ENCODE measurements around the gene KMT2B. TPM values are rescaled to one million over a fixed set of nuclear protein-coding genes. Genes with fewer than 3 reads are reported as not detected.

The KMT2B gene
- total RNA-seq = 6.5 and 6.8 TPM in 2 replicates

- H3K9me3 ChIP-seq (ENCODE audit: low read depth, low read length) = no peaks in the 10 kb centered on the region
- peak; percentile 100 for DNase-seq (ENCODE audit: insufficient read length, low spot score, missing footprints)
- H3K79me2 ChIP-seq (ENCODE audit: insufficient read depth, low read length) = peaks cover 47% of the 10 kb centered on the region
Observed at GRCh38 chr19:35717665-35718344, at the start of gene KMT2B. TSS of gene KMT2B (plus strand) at chr19:35718003. CDS start at chr19:35718019, 16 bp downstream.

GRCh38 chr19:35669566-35669965 is 48.2 kb upstream of the KMT2B start:
- H3K4me2 ChIP-seq (ENCODE audit: insufficient read depth, low read length) = no peak overlapping the region
- H2AFZ ChIP-seq (ENCODE audit: low read length) = no peak overlapping the region
- H3K4me1 ChIP-seq (ENCODE audit: insufficient read depth, low read length) = no peaks in the 10 kb centered on the region
- H4K20me1 ChIP-seq (ENCODE audit: insufficient read depth, low read length) = no peaks in the 10 kb centered on the region
- DNase-seq (ENCODE audit: insufficient read length, low spot score, missing footprints) = no peak
- H3K79me2 ChIP-seq (ENCODE audit: insufficient read depth, low read length) = no peaks in the 10 kb centered on the region
- no peaks in the 10 kb centered on the region for H3K9me3 ChIP-seq (ENCODE audit: low read depth, low read length)
- no peaks in the 10 kb centered on the region for H3K36me3 ChIP-seq (ENCODE audit: insufficient read depth, low read length)
- no peak for TF ChIP-seq CTCF (IDR thresholded peaks at IDR 0.05; ENCODE audit: extremely low read depth, low read depth, low read length)
- peaks cover 2% of the 10 kb centered on the region for H3K27me3 ChIP-seq (ENCODE audit: insufficient read depth, low read length)
- no peak overlapping the region for H3K4me3 ChIP-seq (ENCODE audit: insufficient read depth, low read length)
- no peak overlapping the region for H3K27ac ChIP-seq (ENCODE audit: low read depth, low read length)

More at GRCh38 chr19:35717665-35718344, at the start of gene KMT2B:
- peak within 1 kb of the TSS; percentile 89 for H3K4me2 ChIP-seq (ENCODE audit: insufficient read depth, low read length)
- H3K4me1 ChIP-seq (ENCODE audit: insufficient read depth, low read length) = peaks cover 17% of the 10 kb centered on the region
- H3K27ac ChIP-seq (ENCODE audit: low read depth, low read length) = peak within 1 kb of the TSS; percentile 56
- H2AFZ ChIP-seq (ENCODE audit: low read length) = peak within 1 kb of the TSS; percentile 96
- peaks cover 25% of the 10 kb centered on the region for H4K20me1 ChIP-seq (ENCODE audit: insufficient read depth, low read length)
- TF ChIP-seq CTCF (IDR thresholded peaks at IDR 0.05; ENCODE audit: extremely low read depth, low read depth, low read length) = no peak
- H3K4me3 ChIP-seq (ENCODE audit: insufficient read depth, low read length) = peak within 1 kb of the TSS; percentile 90
- peaks cover 20% of the 10 kb centered on the region for H3K36me3 ChIP-seq (ENCODE audit: insufficient read depth, low read length)
- no peaks in the 10 kb centered on the region for H3K27me3 ChIP-seq (ENCODE audit: insufficient read depth, low read length)

- Histone ChIP-seq H3K27me3 (ENCODE audit: insufficient read depth, low read length) (peaks cover 2% of the 10 kb centered on the region), H3K4me3 (ENCODE audit: insufficient read depth, low read length) (no peak overlapping the region), H2AFZ (ENCODE audit: low read length) (no peak overlapping the region), H3K4me1 (ENCODE audit: insufficient read depth, low read length) (no peaks in the 10 kb centered on the region), H3K36me3 (ENCODE audit: insufficient read depth, low read length) (no peaks in the 10 kb centered on the region), H3K4me2 (ENCODE audit: insufficient read depth, low read length) (no peak overlapping the region), H3K9me3 (ENCODE audit: low read depth, low read length) (no peaks in the 10 kb centered on the region), H3K79me2 (ENCODE audit: insufficient read depth, low read length) (no peaks in the 10 kb centered on the region), H4K20me1 (ENCODE audit: insufficient read depth, low read length) (no peaks in the 10 kb centered on the region), H3K27ac (ENCODE audit: low read depth, low read length) (no peak overlapping the region)
- DNase-seq (ENCODE audit: insufficient read length, low spot score, missing footprints) = peak; percentile 51
- TF ChIP-seq CTCF (IDR thresholded peaks at IDR 0.05; ENCODE audit: extremely low read depth, low read depth, low read length) = no peak
Observed at GRCh38 chr19:35669974-35670373, 47.8 kb upstream of the KMT2B start.

GRCh38 chr19:35670686-35671085 is 47.1 kb upstream of the KMT2B start:
- peak; percentile 32 for DNase-seq (ENCODE audit: insufficient read length, low spot score, missing footprints)
- no peaks in the 10 kb centered on the region for H3K79me2 ChIP-seq (ENCODE audit: insufficient read depth, low read length)
- TF ChIP-seq CTCF (IDR thresholded peaks at IDR 0.05; ENCODE audit: extremely low read depth, low read depth, low read length) = no peak
- no peak overlapping the region for H3K27ac ChIP-seq (ENCODE audit: low read depth, low read length)
- no peaks in the 10 kb centered on the region for H3K9me3 ChIP-seq (ENCODE audit: low read depth, low read length)
- H3K4me3 ChIP-seq (ENCODE audit: insufficient read depth, low read length) = no peak overlapping the region
- H2AFZ ChIP-seq (ENCODE audit: low read length) = no peak overlapping the region
- no peaks in the 10 kb centered on the region for H3K4me1 ChIP-seq (ENCODE audit: insufficient read depth, low read length)
- peaks cover 2% of the 10 kb centered on the region for H3K27me3 ChIP-seq (ENCODE audit: insufficient read depth, low read length)
- no peaks in the 10 kb centered on the region for H4K20me1 ChIP-seq (ENCODE audit: insufficient read depth, low read length)
- H3K36me3 ChIP-seq (ENCODE audit: insufficient read depth, low read length) = no peaks in the 10 kb centered on the region
- no peak overlapping the region for H3K4me2 ChIP-seq (ENCODE audit: insufficient read depth, low read length)
